Subcutaneous abdominal adipose tissue (tissue), 5 donors: Measurements from ENCODE around the gene HTR2C.

Experiments
- H3K27ac ChIP-seq: one replicate; pipeline ENCODE4 v1.7.0; 2013; ENCODE audit warnings: low read depth, mild to moderate bottlenecking, inconsistent platforms, low read length, moderate library complexity
- H3K27me3 ChIP-seq, 5 donors: one replicate each; pipeline ENCODE4 v1.7.0; 2013; ENCODE audit warnings: low read length in 5 of 5, inconsistent platforms in 1 of 5; ENCODE audit not compliant: control insufficient read depth in 5 of 5, insufficient read depth in 4 of 5
- H3K36me3 ChIP-seq, 5 donors: one replicate each; pipeline ENCODE4 v1.7.0; 2013; ENCODE audit warnings: low read length in 5 of 5; ENCODE audit not compliant: control insufficient read depth in 5 of 5, insufficient read depth in 5 of 5
- H3K4me1 ChIP-seq, 5 donors: one replicate each; pipeline ENCODE4 v1.7.0; 2013; ENCODE audit warnings: low read length in 5 of 5, mild to moderate bottlenecking in 3 of 5, moderate library complexity in 1 of 5; ENCODE audit not compliant: control insufficient read depth in 5 of 5, insufficient read depth in 5 of 5
- H3K4me3 ChIP-seq, 5 donors: one replicate each; pipeline ENCODE4 v1.7.0; 2013; ENCODE audit warnings: low read length in 5 of 5, low read depth in 1 of 5
- H3K9ac ChIP-seq, 5 donors: one replicate each; pipeline ENCODE4 v1.7.0; 2013; ENCODE audit warnings: low read length in 5 of 5, mild to moderate bottlenecking in 4 of 5, moderate library complexity in 3 of 5
- H3K9me3 ChIP-seq, 5 donors: one replicate each; pipeline ENCODE4 v1.7.0; 2013; ENCODE audit warnings: low read length in 5 of 5; ENCODE audit not compliant: control insufficient read depth in 5 of 5
- donor health status: healthy.
- donor health status: healthy.
- donor health status: healthy.
- donor health status: healthy.
- donor health status: healthy.

HTR2C gene

GRCh38 chrX:114709406-114709805, 125.5 kb downstream of the HTR2C start:
- Histone ChIP-seq H3K36me3 (no peaks in the 10 kb centered on the region), H3K9me3 (no peaks in the 10 kb centered on the region), H3K27ac (no peak overlapping the region), H3K4me1 (peaks cover 0 to 2% (median 0%) of the 10 kb centered on the region in 5 donors), H3K9ac (no peak overlapping the region), H3K27me3 (no peaks in the 10 kb centered on the region), H3K4me3 (no peak overlapping the region)

- H3K9me3 ChIP-seq: no peaks in the 10 kb centered on the region
- no peak overlapping the region for H3K9ac ChIP-seq
- no peaks in the 10 kb centered on the region for H3K36me3 ChIP-seq
- no peak overlapping the region for H3K27ac ChIP-seq
- no peak overlapping the region for H3K4me3 ChIP-seq
- peaks cover 0 to 2% (median 0%) of the 10 kb centered on the region in 5 donors for H3K4me1 ChIP-seq
- no peaks in the 10 kb centered on the region for H3K27me3 ChIP-seq
These were observed 126.7 kb downstream of the HTR2C start for GRCh38 chrX:114710571-114710970.

- Histone ChIP-seq H3K27me3 (no peaks in the 10 kb centered on the region), H3K27ac (no peak overlapping the region), H3K9me3 (no peaks in the 10 kb centered on the region), H3K36me3 (no peaks in the 10 kb centered on the region), H3K9ac (no peak overlapping the region), H3K4me1 (peaks cover 0 to 2% (median 0%) of the 10 kb centered on the region in 5 donors), H3K4me3 (no peak overlapping the region)
These were observed 128.6 kb downstream of the HTR2C start for GRCh38 chrX:114712466-114712865.

- H3K9me3 ChIP-seq: no peaks in the 10 kb centered on the region
These were observed 131.2 kb downstream of the HTR2C start for GRCh38 chrX:114715096-114715495.

GRCh38 chrX:114717921-114718320, 134.0 kb downstream of the HTR2C start:
- no peak overlapping the region for H3K4me3 ChIP-seq
- no peaks in the 10 kb centered on the region for H3K9me3 ChIP-seq
- no peak overlapping the region for H3K27ac ChIP-seq
- no peaks in the 10 kb centered on the region for H3K36me3 ChIP-seq
- H3K4me1 ChIP-seq: no peaks in the 10 kb centered on the region
- H3K27me3 ChIP-seq: no peaks in the 10 kb centered on the region
- H3K9ac ChIP-seq: no peak overlapping the region

More at GRCh38 chrX:114715096-114715495, 131.2 kb downstream of the HTR2C start:
- Histone ChIP-seq H3K4me3 (no peak overlapping the region), H3K9ac (no peak overlapping the region), H3K36me3 (no peaks in the 10 kb centered on the region), H3K27ac (no peak overlapping the region), H3K4me1 (no peaks in the 10 kb centered on the region), H3K27me3 (no peaks in the 10 kb centered on the region)

GRCh38 chrX:114766541-114766940, 182.7 kb downstream of the HTR2C start:
- H3K9me3 ChIP-seq: peaks cover 0 to 6% (median 0%) of the 10 kb centered on the region in 5 donors
- H3K27ac ChIP-seq: no peak overlapping the region
- H3K27me3 ChIP-seq: peaks cover 0 to 4% (median 0%) of the 10 kb centered on the region in 5 donors
- no peak overlapping the region for H3K4me3 ChIP-seq
- H3K4me1 ChIP-seq: no peaks in the 10 kb centered on the region
- H3K9ac ChIP-seq: no peak overlapping the region
- H3K36me3 ChIP-seq: no peaks in the 10 kb centered on the region

GRCh38 chrX:114774691-114775090, 190.8 kb downstream of the HTR2C start:
- Histone ChIP-seq H3K9ac (no peak overlapping the region), H3K27ac (no peak overlapping the region), H3K27me3 (peaks cover 0 to 5% (median 3%) of the 10 kb centered on the region in 5 donors), H3K4me3 (no peak overlapping the region), H3K4me1 (no peaks in the 10 kb centered on the region), H3K36me3 (no peaks in the 10 kb centered on the region), H3K9me3 (peaks cover 0 to 6% (median 0%) of the 10 kb centered on the region in 5 donors)

- H3K36me3 ChIP-seq: no peaks in the 10 kb centered on the region
- H3K4me3 ChIP-seq: no peak overlapping the region
- no peak overlapping the region for H3K9ac ChIP-seq
- H3K27me3 ChIP-seq: no peaks in the 10 kb centered on the region
- peaks cover 0 to 3% (median 0%) of the 10 kb centered on the region in 5 donors for H3K4me1 ChIP-seq
- H3K9me3 ChIP-seq: peaks cover 0 to 14% (median 7%) of the 10 kb centered on the region in 5 donors
- H3K27ac ChIP-seq: no peak overlapping the region
These were observed 199.0 kb downstream of the HTR2C start for GRCh38 chrX:114782925-114783324.

- H3K27me3 ChIP-seq: no peaks in the 10 kb centered on the region
- peaks cover 0 to 3% (median 0%) of the 10 kb centered on the region in 5 donors for H3K4me1 ChIP-seq
- H3K36me3 ChIP-seq: no peaks in the 10 kb centered on the region
- peaks cover 0 to 14% (median 3%) of the 10 kb centered on the region in 5 donors for H3K9me3 ChIP-seq
- no peak overlapping the region for H3K27ac ChIP-seq
- H3K9ac ChIP-seq: no peak overlapping the region
- no peak overlapping the region for H3K4me3 ChIP-seq
These were observed 203.2 kb downstream of the HTR2C start for GRCh38 chrX:114787061-114787460.

GRCh38 chrX:114797494-114797893, 213.6 kb downstream of the HTR2C start:
- H3K27ac ChIP-seq: no peak overlapping the region

GRCh38 chrX:114798907-114799306, 215.0 kb downstream of the HTR2C start:
- H3K4me1 ChIP-seq: peaks cover 0 to 4% (median 0%) of the 10 kb centered on the region in 5 donors
- H3K27me3 ChIP-seq: no peaks in the 10 kb centered on the region
- H3K27ac ChIP-seq: no peak overlapping the region
- H3K9ac ChIP-seq: no peak overlapping the region
- H3K4me3 ChIP-seq: no peak overlapping the region
- no peaks in the 10 kb centered on the region for H3K9me3 ChIP-seq
- no peaks in the 10 kb centered on the region for H3K36me3 ChIP-seq

More at GRCh38 chrX:114797494-114797893, 213.6 kb downstream of the HTR2C start:
- Histone ChIP-seq H3K9me3 (no peaks in the 10 kb centered on the region), H3K4me1 (peaks cover 0 to 4% (median 0%) of the 10 kb centered on the region in 5 donors), H3K36me3 (no peaks in the 10 kb centered on the region), H3K4me3 (no peak overlapping the region), H3K27me3 (no peaks in the 10 kb centered on the region), H3K9ac (no peak overlapping the region)
